ENCODE measurements around the gene TRIM33.

- TF ChIP-seq CTCF (optimal IDR thresholded peaks at IDR 0.05 in 1 of 3, IDR thresholded peaks at IDR 0.05 in 1 of 3, conservative IDR thresholded peaks at IDR 0.05 in 1 of 3; ENCODE audit: extremely low read depth in 1 of 3, insufficient read depth in 2 of 3, low read length in 3 of 3) (no peak), EZH2 (IDR thresholded peaks at IDR 0.05; ENCODE audit: low read length) (no peak)
Observed at GRCh38 chr1:114512595-114513280, 1.7 kb upstream of the TRIM33 start.
